ENCODE results near the gene SYNE3. TPM values are rescaled to one million over a fixed set of nuclear protein-coding genes. Genes with fewer than 3 reads are reported as not detected.
A peak's percentile ranks its signal among the peaks of the same experiment; 100 is the strongest.

Gene SYNE3
- total RNA-seq, 1 experiment from 2014 or later: 1.2 TPM

DNA sequence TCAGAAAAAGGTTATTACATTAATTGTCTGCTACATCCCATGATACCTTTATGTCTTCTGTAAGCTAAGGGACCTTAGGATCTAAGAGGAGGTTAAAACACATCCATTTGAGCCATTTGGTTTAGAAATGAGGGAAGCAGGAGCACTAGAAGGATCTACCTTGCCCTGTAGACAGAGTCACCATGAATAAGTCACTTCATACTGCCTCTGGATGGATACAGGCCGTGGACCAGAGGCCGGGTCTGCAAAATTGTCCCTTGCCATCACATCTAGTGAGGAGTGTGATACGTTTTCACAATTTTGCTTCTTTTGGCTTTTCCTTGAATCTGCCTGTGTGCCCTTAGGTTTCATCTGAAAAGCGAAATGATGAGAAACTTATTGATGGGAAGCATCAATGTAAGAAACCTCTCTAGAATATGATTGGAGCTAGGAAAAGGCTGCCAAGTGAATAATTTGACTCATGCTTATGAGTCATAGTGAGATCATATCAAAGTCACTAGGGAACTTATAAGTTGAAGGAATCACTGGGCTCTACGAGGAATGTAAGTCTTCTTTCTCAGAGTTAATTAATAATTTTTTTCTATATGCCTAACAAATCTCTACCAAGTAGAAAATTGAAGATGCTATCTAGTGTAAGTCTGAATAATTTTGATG, 29.2 kb upstream of the SYNE3 start:
- H3K79me2 ChIP-seq (ENCODE audit: low read length): peaks cover 45% of the 10 kb centered on the region
- DNase-seq (peak; percentile 89), ATAC-seq (peak; percentile 72)
- no peaks in the 10 kb centered on the region for H3K9me3 ChIP-seq (ENCODE audit: low read length)
- BruUV-seq (replicated peaks): no TSS peak
- ChIA-PET POLR2A (ENCODE audit: unreplicated experiment) (interaction anchor here (0.5 kb wide), 1 partner anchor 13 kb away, joined by 3 read pairs; no protein-coding TSS in a partner anchor), CTCF (no interaction called here)
- TF ChIP-seq EZH2 (IDR thresholded peaks at IDR 0.05; ENCODE audit: low read length, unreplicated experiment): no peak
- no peak for TF ChIP-seq EZH2phosphoT487 (IDR thresholded peaks at IDR 0.05; ENCODE audit: borderline replicate concordance, low read length)
- TF ChIP-seq, protein P1, sequence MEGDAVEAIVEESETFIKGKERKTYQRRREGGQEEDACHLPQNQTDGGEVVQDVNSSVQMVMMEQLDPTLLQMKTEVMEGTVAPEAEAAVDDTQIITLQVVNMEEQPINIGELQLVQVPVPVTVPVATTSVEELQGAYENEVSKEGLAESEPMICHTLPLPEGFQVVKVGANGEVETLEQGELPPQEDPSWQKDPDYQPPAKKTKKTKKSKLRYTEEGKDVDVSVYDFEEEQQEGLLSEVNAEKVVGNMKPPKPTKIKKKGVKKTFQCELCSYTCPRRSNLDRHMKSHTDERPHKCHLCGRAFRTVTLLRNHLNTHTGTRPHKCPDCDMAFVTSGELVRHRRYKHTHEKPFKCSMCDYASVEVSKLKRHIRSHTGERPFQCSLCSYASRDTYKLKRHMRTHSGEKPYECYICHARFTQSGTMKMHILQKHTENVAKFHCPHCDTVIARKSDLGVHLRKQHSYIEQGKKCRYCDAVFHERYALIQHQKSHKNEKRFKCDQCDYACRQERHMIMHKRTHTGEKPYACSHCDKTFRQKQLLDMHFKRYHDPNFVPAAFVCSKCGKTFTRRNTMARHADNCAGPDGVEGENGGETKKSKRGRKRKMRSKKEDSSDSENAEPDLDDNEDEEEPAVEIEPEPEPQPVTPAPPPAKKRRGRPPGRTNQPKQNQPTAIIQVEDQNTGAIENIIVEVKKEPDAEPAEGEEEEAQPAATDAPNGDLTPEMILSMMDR (conservative IDR thresholded peaks at IDR 0.05; ENCODE audit: low read depth, low read length): no peak
- no peak overlapping the region for H3K9ac ChIP-seq (ENCODE audit: low read length)
- no peaks in the 10 kb centered on the region for H3K27me3 ChIP-seq (ENCODE audit: low read length)
- H3K9me2 ChIP-seq (replicated peaks; ENCODE audit: low read length): no peaks in the 10 kb centered on the region
- H2AFZ ChIP-seq (ENCODE audit: low read length): no peak overlapping the region
- H3K4me1 ChIP-seq (ENCODE audit: insufficient read depth, low read length): peaks cover 27% of the 10 kb centered on the region
- peaks cover 11% of the 10 kb centered on the region; the same call in 1 of the 2 replicates for H4K20me1 ChIP-seq (ENCODE audit: low read length)
- H3K36me3 ChIP-seq (ENCODE audit: low read depth, low read length): peaks cover 15% of the 10 kb centered on the region
- no peak overlapping the region for H3K4me3 ChIP-seq (ENCODE audit: low read length)
- H3K4me2 ChIP-seq (ENCODE audit: low read length): no peak overlapping the region
- H3K27ac ChIP-seq (ENCODE audit: low read length): no peak overlapping the region
- intact Hi-C loops (cut with micrococcal nuclease): no loop called here
- peaks cover 9% of the 10 kb centered on the region for H3F3A ChIP-seq (ENCODE audit: low read length, unreplicated experiment)

DNA sequence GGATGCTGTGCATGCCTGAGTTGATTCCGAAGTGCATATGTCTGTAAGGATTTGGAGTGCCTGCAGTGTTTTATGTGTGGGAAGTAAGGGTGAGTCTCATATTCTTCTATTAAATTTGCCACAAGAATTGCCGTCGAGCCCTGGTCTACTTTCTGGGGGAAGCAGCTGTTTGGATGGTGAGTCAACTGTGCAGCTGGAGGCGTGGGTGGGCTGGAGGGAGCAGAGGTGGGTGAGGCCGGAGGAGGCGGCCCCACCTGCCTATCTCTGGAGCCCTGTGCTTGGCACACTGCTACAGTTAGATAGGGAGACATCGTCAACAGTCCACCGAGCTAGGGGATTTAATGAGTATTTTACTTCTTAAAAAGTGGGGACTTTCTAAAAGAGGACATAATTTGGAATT, 28.1 kb upstream of the SYNE3 start:
- BruUV-seq (replicated peaks): no TSS peak
- H3K4me3 ChIP-seq (ENCODE audit: low read length): no peak overlapping the region
- H3K9me3 ChIP-seq (ENCODE audit: low read length): no peaks in the 10 kb centered on the region
- TF ChIP-seq, protein P1 (conservative IDR thresholded peaks at IDR 0.05; ENCODE audit: low read depth, low read length): no peak
- TF ChIP-seq EZH2 (IDR thresholded peaks at IDR 0.05; ENCODE audit: low read length, unreplicated experiment) (no peak), EZH2phosphoT487 (IDR thresholded peaks at IDR 0.05; ENCODE audit: borderline replicate concordance, low read length) (no peak)
- ChIA-PET CTCF (no interaction called here), POLR2A (ENCODE audit: unreplicated experiment) (no interaction called here)
- H3K79me2 ChIP-seq (ENCODE audit: low read length): peaks cover 55% of the 10 kb centered on the region
- no peaks in the 10 kb centered on the region for H3K27me3 ChIP-seq (ENCODE audit: low read length)
- no peak for ATAC-seq
- H3K27ac ChIP-seq (ENCODE audit: low read length): no peak overlapping the region
- H2AFZ ChIP-seq (ENCODE audit: low read length): no peak overlapping the region
- H3K9me2 ChIP-seq (replicated peaks; ENCODE audit: low read length): no peaks in the 10 kb centered on the region
- no peak overlapping the region for H3K9ac ChIP-seq (ENCODE audit: low read length)
- peaks cover 18% of the 10 kb centered on the region; the same call in 1 of the 2 replicates for H4K20me1 ChIP-seq (ENCODE audit: low read length)
- no peak overlapping the region for H3K4me2 ChIP-seq (ENCODE audit: low read length)
- DNase-seq: no peak
- peaks cover 9% of the 10 kb centered on the region for H3F3A ChIP-seq (ENCODE audit: low read length, unreplicated experiment)
- peaks cover 17% of the 10 kb centered on the region for H3K4me1 ChIP-seq (ENCODE audit: insufficient read depth, low read length)
- H3K36me3 ChIP-seq (ENCODE audit: low read depth, low read length): peaks cover 15% of the 10 kb centered on the region
- intact Hi-C loops (cut with micrococcal nuclease): no loop called here

DNA sequence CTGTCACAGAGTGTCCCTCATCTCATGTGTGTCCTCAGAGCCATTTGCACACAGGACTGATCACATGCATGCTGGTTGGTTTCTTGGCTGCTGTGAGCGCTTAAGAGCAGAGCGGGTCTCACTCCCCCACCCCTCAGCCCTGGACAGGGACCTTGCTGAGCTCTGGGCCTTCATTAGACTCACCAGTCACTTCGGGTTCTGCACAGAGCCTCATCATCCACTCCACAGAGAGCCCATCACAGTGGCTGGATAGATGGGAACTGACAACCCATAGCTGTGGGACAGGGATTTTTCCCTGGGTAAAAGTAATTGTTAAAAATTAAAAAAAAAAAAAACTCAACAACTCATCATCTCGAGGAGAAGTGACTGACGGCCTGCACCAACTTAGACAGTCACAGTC, 26.6 kb upstream of the SYNE3 start:
- DNase-seq: no peak
- peaks cover 71% of the 10 kb centered on the region for H3K79me2 ChIP-seq (ENCODE audit: low read length)
- ChIA-PET POLR2A (ENCODE audit: unreplicated experiment) (no interaction called here), CTCF (no interaction called here)
- H3K27ac ChIP-seq (ENCODE audit: low read length): no peak overlapping the region
- H3K9me3 ChIP-seq (ENCODE audit: low read length): no peaks in the 10 kb centered on the region
- peaks cover 15% of the 10 kb centered on the region for H3K4me1 ChIP-seq (ENCODE audit: insufficient read depth, low read length)
- peaks cover 15% of the 10 kb centered on the region for H3K36me3 ChIP-seq (ENCODE audit: low read depth, low read length)
- H3K27me3 ChIP-seq (ENCODE audit: low read length): no peaks in the 10 kb centered on the region
- H3K9me2 ChIP-seq (replicated peaks; ENCODE audit: low read length): no peaks in the 10 kb centered on the region
- no TSS peak for BruUV-seq (replicated peaks)
- no peak overlapping the region for H3K4me2 ChIP-seq (ENCODE audit: low read length)
- no peak overlapping the region for H3K9ac ChIP-seq (ENCODE audit: low read length)
- H3F3A ChIP-seq (ENCODE audit: low read length, unreplicated experiment): peaks cover 9% of the 10 kb centered on the region
- H2AFZ ChIP-seq (ENCODE audit: low read length): no peak overlapping the region
- no peak for ATAC-seq
- intact Hi-C loops (cut with micrococcal nuclease): no loop called here
- TF ChIP-seq EZH2 (IDR thresholded peaks at IDR 0.05; ENCODE audit: low read length, unreplicated experiment): no peak
- TF ChIP-seq EZH2phosphoT487 (IDR thresholded peaks at IDR 0.05; ENCODE audit: borderline replicate concordance, low read length): no peak
- TF ChIP-seq, protein P1 (conservative IDR thresholded peaks at IDR 0.05; ENCODE audit: low read depth, low read length): no peak
- peaks cover 29% of the 10 kb centered on the region; the same call in 1 of the 2 replicates for H4K20me1 ChIP-seq (ENCODE audit: low read length)
- H3K4me3 ChIP-seq (ENCODE audit: low read length): no peak overlapping the region
